ENCODE measurements around the gene ZFAND2B. TPM values are rescaled to one million over a fixed set of nuclear protein-coding genes. Genes with fewer than 3 reads are reported as not detected.
A peak's percentile ranks its signal among the peaks of the same experiment; 100 is the strongest.

Gene ZFAND2B
- total and polyA plus RNA-seq, 2 donors (not counting 1 experiment from before 2014, with no cell fraction given): 55.2 to 115 TPM

GRCh38 chr2:219184121-219184520 lies 22.5 kb upstream of the ZFAND2B start:
- Histone ChIP-seq H3K4me2 (replicated peaks; ENCODE audit: low read depth, low read length, poor library complexity, severe bottlenecking) (no peak overlapping the region), H3K4me1 (ENCODE audit: control insufficient read depth in 2 of 2, insufficient read depth in 2 of 2, low read length in 2 of 2) (peaks cover 12 to 19% of the 10 kb centered on the region in 2 donors), H3K79me2 (ENCODE audit: control insufficient read depth, insufficient read depth, low read length) (peaks cover 23% of the 10 kb centered on the region), H3K4me3 (ENCODE audit: control extremely low read depth in 1 of 5, extremely low read depth in 1 of 5, insufficient read depth in 1 of 5, low read depth in 2 of 5, low read length in 4 of 5) (no peak overlapping the region), H3K9me3 (ENCODE audit: control extremely low read depth in 1 of 3, control insufficient read depth in 2 of 3, insufficient read depth in 1 of 3, low read length in 2 of 3) (no peaks in the 10 kb centered on the region), H3K27me3 (replicated peaks in 1 of 4; ENCODE audit: control extremely low read depth in 1 of 4, control insufficient read depth in 3 of 4, insufficient read depth in 4 of 4, low read length in 3 of 4) (no peaks in the 10 kb centered on the region), H3K9ac (ENCODE audit: low read length) (no peak overlapping the region), H3K36me3 (replicated peaks in 1 of 2; ENCODE audit: control extremely low read depth in 1 of 2, control insufficient read depth in 1 of 2, extremely low read depth in 1 of 2, insufficient read depth in 2 of 2, low read length in 1 of 2) (peaks cover 2 to 53% of the 10 kb centered on the region in 2 experiments), H3K27ac (ENCODE audit: low read length in 2 of 2) (no peak overlapping the region), H4K20me1 (ENCODE audit: control insufficient read depth, insufficient read depth, low read length, poor library complexity, severe bottlenecking) (peaks cover 31% of the 10 kb centered on the region), H2AFZ (ENCODE audit: insufficient read depth, low read depth, low read length, poor library complexity, severe bottlenecking) (no peak overlapping the region)
- ChIA-PET CTCF (interaction anchor here (1.3 kb wide), 1 partner anchor 29 kb away, joined by 3 read pairs; no protein-coding TSS in a partner anchor), POLR2A (no interaction called here)
- TF ChIP-seq, protein P1, sequence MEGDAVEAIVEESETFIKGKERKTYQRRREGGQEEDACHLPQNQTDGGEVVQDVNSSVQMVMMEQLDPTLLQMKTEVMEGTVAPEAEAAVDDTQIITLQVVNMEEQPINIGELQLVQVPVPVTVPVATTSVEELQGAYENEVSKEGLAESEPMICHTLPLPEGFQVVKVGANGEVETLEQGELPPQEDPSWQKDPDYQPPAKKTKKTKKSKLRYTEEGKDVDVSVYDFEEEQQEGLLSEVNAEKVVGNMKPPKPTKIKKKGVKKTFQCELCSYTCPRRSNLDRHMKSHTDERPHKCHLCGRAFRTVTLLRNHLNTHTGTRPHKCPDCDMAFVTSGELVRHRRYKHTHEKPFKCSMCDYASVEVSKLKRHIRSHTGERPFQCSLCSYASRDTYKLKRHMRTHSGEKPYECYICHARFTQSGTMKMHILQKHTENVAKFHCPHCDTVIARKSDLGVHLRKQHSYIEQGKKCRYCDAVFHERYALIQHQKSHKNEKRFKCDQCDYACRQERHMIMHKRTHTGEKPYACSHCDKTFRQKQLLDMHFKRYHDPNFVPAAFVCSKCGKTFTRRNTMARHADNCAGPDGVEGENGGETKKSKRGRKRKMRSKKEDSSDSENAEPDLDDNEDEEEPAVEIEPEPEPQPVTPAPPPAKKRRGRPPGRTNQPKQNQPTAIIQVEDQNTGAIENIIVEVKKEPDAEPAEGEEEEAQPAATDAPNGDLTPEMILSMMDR (IDR thresholded peaks at IDR 0.05): no peak
- Mint-ChIP-seq H3K4me3 (no peak overlapping the region), H3K4me1 (peaks cover 23% of the 10 kb centered on the region), H3K9me3 (ENCODE audit: insufficient read depth) (no peaks in the 10 kb centered on the region), H3K27ac (no peak overlapping the region), H3K27me3 (no peaks in the 10 kb centered on the region)
- intact Hi-C loops (cut with micrococcal nuclease): no loop called here
- 95% methylated on average over 2 of the region's 2 CpGs for WGBS (ENCODE audit: insufficient coverage)
- DNase-seq (no peak), ATAC-seq (ENCODE audit: low read depth) (no peak)

- peak overlapping the region; percentile 8 for H3K4me3 Mint-ChIP-seq
- H3K9me3 ChIP-seq (ENCODE audit: control extremely low read depth in 1 of 3, control insufficient read depth in 2 of 3, insufficient read depth in 1 of 3, low read length in 2 of 3): no peaks in the 10 kb centered on the region
- WGBS (ENCODE audit: insufficient coverage): 63% methylated on average over 5 of the region's 7 CpGs
Measured at GRCh38 chr2:219186754-219187456, 19.7 kb upstream of the ZFAND2B start.

More at GRCh38 chr2:219186754-219187456, 19.7 kb upstream of the ZFAND2B start:
- DNase-seq (peak; percentile 33), ATAC-seq (ENCODE audit: low read depth) (peak; percentile 58)
- Histone ChIP-seq H3K9ac (ENCODE audit: low read length) (no peak overlapping the region), H3K79me2 (ENCODE audit: control insufficient read depth, insufficient read depth, low read length) (no peaks in the 10 kb centered on the region), H3K27ac (ENCODE audit: low read length in 2 of 2) (peak overlapping the region in 1 of 2 donors; percentile 9), H3K36me3 (replicated peaks in 1 of 2; ENCODE audit: control extremely low read depth in 1 of 2, control insufficient read depth in 1 of 2, extremely low read depth in 1 of 2, insufficient read depth in 2 of 2, low read length in 1 of 2) (peaks cover 2 to 27% of the 10 kb centered on the region in 2 experiments), H3K4me2 (replicated peaks; ENCODE audit: low read depth, low read length, poor library complexity, severe bottlenecking) (peak overlapping the region; percentile 4), H3K27me3 (replicated peaks in 1 of 4; ENCODE audit: control extremely low read depth in 1 of 4, control insufficient read depth in 3 of 4, insufficient read depth in 4 of 4, low read length in 3 of 4) (no peaks in the 10 kb centered on the region), H4K20me1 (ENCODE audit: control insufficient read depth, insufficient read depth, low read length, poor library complexity, severe bottlenecking) (peaks cover 5% of the 10 kb centered on the region), H3K4me1 (ENCODE audit: control insufficient read depth in 2 of 2, insufficient read depth in 2 of 2, low read length in 2 of 2) (peaks cover 7 to 8% of the 10 kb centered on the region in 2 donors), H2AFZ (ENCODE audit: insufficient read depth, low read depth, low read length, poor library complexity, severe bottlenecking) (no peak overlapping the region), H3K4me3 (ENCODE audit: control extremely low read depth in 1 of 5, extremely low read depth in 1 of 5, insufficient read depth in 1 of 5, low read depth in 2 of 5, low read length in 4 of 5) (no peak overlapping the region)
- Mint-ChIP-seq H3K27ac (peak overlapping the region; percentile 74), H3K9me3 (ENCODE audit: insufficient read depth) (no peaks in the 10 kb centered on the region), H3K27me3 (no peaks in the 10 kb centered on the region), H3K4me1 (peaks cover 8% of the 10 kb centered on the region)
- POLR2A ChIA-PET: interaction anchor here (0.6 kb wide), 1 partner anchor 20 kb away, joined by 3 read pairs; no protein-coding TSS in a partner anchor
- TF ChIP-seq EZH2 (IDR thresholded peaks at IDR 0.05; ENCODE audit: borderline replicate concordance, insufficient read depth, low read depth, low read length, poor library complexity, severe bottlenecking): no peak
- TF ChIP-seq, protein P1 (IDR thresholded peaks at IDR 0.05): no peak
- CTCF ChIA-PET: no interaction called here
- intact Hi-C loops (cut with micrococcal nuclease): no loop called here

All from B cell (primary cell).